Heart right ventricle (tissue), 16 donors: Measurements from ENCODE around the gene DHRS4L2. TPM values are rescaled to one million over a fixed set of nuclear protein-coding genes. Genes with fewer than 3 reads are reported as not detected.

Experiments used
- ATAC-seq, 8 donors: fragments of 200-7000 bp; cut with Tn5 transposase; one replicate each; pipeline ENCODE4 v1.9.1; 2020; ENCODE audit warnings: mild to moderate bottlenecking in 8 of 8, moderate library complexity in 8 of 8, moderate number of reproducible peaks in 1 of 8
- DNase-seq, 2 donors: peaks; one replicate each; pipeline ENCODE4 v3.0.0-alpha.2; 2020
- H3K27ac ChIP-seq, 10 donors: fragments of 200-600 bp; sonication (generic) in 2 of 10; one replicate each; pipeline versions ENCODE4 v1.5.0 to v1.8.0; 2020 to 2022; ENCODE audit warnings: mild to moderate bottlenecking in 3 of 10
- H3K27me3 ChIP-seq, 7 donors: fragments of 200-600 bp; one replicate each; pipeline ENCODE4 v1.8.0; 2021 to 2022; ENCODE audit warnings: mild to moderate bottlenecking in 2 of 7
- H3K36me3 ChIP-seq, 9 donors: fragments of 200-600 bp; sonication (generic) in 1 of 9; one replicate each; pipeline versions ENCODE4 v1.5.0 to v1.8.0; 2020 to 2022; ENCODE audit warnings: mild to moderate bottlenecking in 2 of 9
- H3K4me1 ChIP-seq, 9 donors: fragments of 200-600 bp; sonication (generic) in 1 of 9; one replicate each; pipeline versions ENCODE4 v1.5.0 to v1.8.0; 2020 to 2022; ENCODE audit warnings: mild to moderate bottlenecking in 4 of 9
- H3K4me3 ChIP-seq, 10 donors: fragments of 200-600 bp; sonication (generic) in 2 of 10; one replicate each; pipeline versions ENCODE4 v1.5.0 to v1.8.0; 2020 to 2022; ENCODE audit warnings: mild to moderate bottlenecking in 7 of 10, moderate library complexity in 2 of 10
- H3K9me3 ChIP-seq, 11 donors: fragments of 200-600 bp in 10 of 11; sonication (generic) in 2 of 11; one replicate each; pipeline versions ENCODE4 v1.5.0 to v1.8.0; 2013 to 2022; ENCODE audit warnings: mild to moderate bottlenecking in 2 of 11, control low read depth in 1 of 11, moderate library complexity in 1 of 11
- WGBS, 2 donors: extraction: QIAGEN DNeasy Blood & Tissue Kit; methylation state at CpG; one replicate each; pipeline ENCODE4 v1.1.7; 2013; ENCODE audit warnings: inconsistent platforms in 1 of 2; 5-methylcytosine and 5-hydroxymethylcytosine counted together
- intact Hi-C, 10 donors: fragments of 100-400 bp; cut with DNase I; formaldehyde crosslinking; loops; one replicate each; pipeline versions ENCODE4 v1.11.1 to v1.14.2; 2022
- polyA plus RNA-seq, 2 donors: library from polyadenylated mRNA; stranded (reverse); fragments of 200-250 nt; gene quantifications; one replicate each; pipeline ENCODE4 v1.2.3, GENCODE V29; 2013
- total RNA-seq, 10 donors: library from RNA; stranded (reverse); fragmentation: NEBNext Ultra II Directional in 3 of 10; extraction: Animal tissue kit (Norgen Biotek cat#: 25700) in 3 of 10; gene quantifications; one replicate each; pipeline versions ENCODE4 v1.2.1 to v1.2.4, GENCODE V29; 2021 to 2023
- TF ChIP-seq, protein P1 (sequence below), 9 donors: fragments of 200-600 bp; sonication (generic) in 2 of 9; IDR thresholded peaks; one replicate each; pipeline versions ENCODE4 v1.5.0 to v1.8.0; 2021 to 2022; ENCODE audit warnings: antibody characterized with exemption in 9 of 9, mild to moderate bottlenecking in 5 of 9, moderate library complexity in 1 of 9
- donor health status: Arrhythmogenic right ventricular cardiomyopathy.
- donor health status: ischemic (EF 13 %, LVEDD 7.1; RV severe dilation, severe dysfunction).
- donor health status: healthy with polysubstance abuse.
- donor health status: DM: no; HTN: yes; CAD: no.
- donor health status: DM: no; HTN: no; CAD: no.
- donor health status: ischemic (EF 25% LVEDD 6.9; RV normal size, moderate dysfunction).
- donor health status: ischemic (EF 25% LVEDD 5.7; RV mildly dilated, moderate dysfunction).
- donor health status: healthy.
- donor health status: DM: yes; HTN: yes; CAD: no.
- donor health status: Ischemic cardiomyopathy.
- donor health status: ischemic (EF 35%, LVEDD 5.7; RV mildly dilated, moderate dysfunction).
- donor health status: nonischemic (EF 11% LVEDD 7.7; RV severe dilation, severe dysfunction).
- donor health status: DM: yes; HTN: yes; CAD: no.
- donor health status: PGD.
- donor health status: ischemic (EF 29% LVEDD 5.4; RV normal size, mild dysfunction).
- donor health status: nonischemic (EF 23%, LVEDD 6.1; RV moderate dilation, normal function).

The DHRS4L2 gene
- total and polyA plus RNA-seq, 12 donors = 22.9 to 52.4 (median 30.7) TPM

GRCh38 chr14:24054324-24054641 is 65.6 kb downstream of the DHRS4L2 start:
- TF ChIP-seq, protein P1, sequence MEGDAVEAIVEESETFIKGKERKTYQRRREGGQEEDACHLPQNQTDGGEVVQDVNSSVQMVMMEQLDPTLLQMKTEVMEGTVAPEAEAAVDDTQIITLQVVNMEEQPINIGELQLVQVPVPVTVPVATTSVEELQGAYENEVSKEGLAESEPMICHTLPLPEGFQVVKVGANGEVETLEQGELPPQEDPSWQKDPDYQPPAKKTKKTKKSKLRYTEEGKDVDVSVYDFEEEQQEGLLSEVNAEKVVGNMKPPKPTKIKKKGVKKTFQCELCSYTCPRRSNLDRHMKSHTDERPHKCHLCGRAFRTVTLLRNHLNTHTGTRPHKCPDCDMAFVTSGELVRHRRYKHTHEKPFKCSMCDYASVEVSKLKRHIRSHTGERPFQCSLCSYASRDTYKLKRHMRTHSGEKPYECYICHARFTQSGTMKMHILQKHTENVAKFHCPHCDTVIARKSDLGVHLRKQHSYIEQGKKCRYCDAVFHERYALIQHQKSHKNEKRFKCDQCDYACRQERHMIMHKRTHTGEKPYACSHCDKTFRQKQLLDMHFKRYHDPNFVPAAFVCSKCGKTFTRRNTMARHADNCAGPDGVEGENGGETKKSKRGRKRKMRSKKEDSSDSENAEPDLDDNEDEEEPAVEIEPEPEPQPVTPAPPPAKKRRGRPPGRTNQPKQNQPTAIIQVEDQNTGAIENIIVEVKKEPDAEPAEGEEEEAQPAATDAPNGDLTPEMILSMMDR (IDR thresholded peaks at IDR 0.05) = no peak
- intact Hi-C loops = no loop called here
- H3K27me3 ChIP-seq = peaks cover 0 to 20% (median 0%) of the 10 kb centered on the region in 7 donors
- 84 to 91% methylated on average over 6 of the region's 6 CpGs for WGBS, 2 donors
- no peaks in the 10 kb centered on the region for H3K9me3 ChIP-seq
- peaks cover 5 to 21% (median 13%) of the 10 kb centered on the region in 9 donors for H3K4me1 ChIP-seq
- no peaks in the 10 kb centered on the region for H3K36me3 ChIP-seq
- no peak for ATAC-seq
- no peak overlapping the region for H3K27ac ChIP-seq
- no peak for DNase-seq
- H3K4me3 ChIP-seq = no peak overlapping the region

DNA sequence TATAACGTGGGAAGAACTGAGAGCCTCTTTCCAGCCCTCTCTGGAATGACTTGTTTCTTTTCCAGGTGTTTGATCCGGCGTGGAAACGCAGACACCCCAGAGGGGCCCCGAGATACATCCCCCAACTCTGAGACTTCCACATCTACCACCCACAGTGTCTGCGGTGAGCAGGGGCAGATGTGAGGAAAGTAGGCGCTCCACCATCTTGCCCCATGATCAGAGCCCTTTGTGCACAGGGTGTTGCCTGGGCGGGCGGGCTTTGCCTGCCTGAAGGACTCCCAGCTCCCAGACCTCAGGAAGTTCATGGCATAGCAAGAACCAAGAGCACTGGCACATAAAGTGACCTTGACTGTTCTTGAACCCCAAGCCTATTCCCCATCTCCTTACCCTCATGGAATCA is 65.9 kb downstream of the DHRS4L2 start:
- H3K9me3 ChIP-seq = no peaks in the 10 kb centered on the region
- no peaks in the 10 kb centered on the region for H3K36me3 ChIP-seq
- H3K27ac ChIP-seq = no peak overlapping the region
- TF ChIP-seq, protein P1 (IDR thresholded peaks at IDR 0.05) = no peak
- no peak for ATAC-seq
- no peak overlapping the region for H3K4me3 ChIP-seq
- DNase-seq = no peak
- WGBS, 2 donors = 89 to 94% methylated on average over 9 of the region's 9 CpGs
- intact Hi-C loops = loop anchor here in 5 of 10 donors (5.0 kb wide), 3 partner anchors 38 to 53 kb away; partner anchors contain the start of gene PCK2 (in 3 of the 5)
- peaks cover 5 to 21% (median 13%) of the 10 kb centered on the region in 9 donors for H3K4me1 ChIP-seq
- peaks cover 0 to 20% (median 0%) of the 10 kb centered on the region in 7 donors for H3K27me3 ChIP-seq

Other genes with a start within 250 kb of the DHRS4L2 start
- gene DHRS4, start 35.2 kb upstream of the DHRS4L2 start, total RNA-seq = 10 to 100 TPM; 24.9 to 37.5 (median 30.7) TPM
- gene DHRS4, start 35.2 kb upstream of the DHRS4L2 start, polyA plus RNA-seq = 10 to 100 TPM; 31.1 to 66.7 TPM
- gene CARMIL3, start 63.1 kb downstream of the DHRS4L2 start, total RNA-seq = under 1 TPM in 7 of 10 donors, not detected in 3; 0.06 to 0.31 (median 0.08) TPM
- gene CARMIL3, start 63.1 kb downstream of the DHRS4L2 start, polyA plus RNA-seq = under 1 TPM; 0.13 to 0.44 TPM
- under 1 TPM in 4 of 10 donors, not detected in 6; 0.12 to 0.64 (median 0.41) TPM for gene CPNE6, start 82.6 kb downstream of the DHRS4L2 start, total RNA-seq
- not detected for gene CPNE6, start 82.6 kb downstream of the DHRS4L2 start, polyA plus RNA-seq
- 1 to 10 TPM in 9 of 10 donors, under 1 TPM in 1; 0.75 to 6.8 (median 2.6) TPM for gene PCK2, start 105.4 kb downstream of the DHRS4L2 start, total RNA-seq
- 1 to 10 TPM; 2.5 to 7.3 TPM for gene PCK2, start 105.4 kb downstream of the DHRS4L2 start, polyA plus RNA-seq
- gene DCAF11, start 125.8 kb downstream of the DHRS4L2 start, total RNA-seq = 10 to 100 TPM; 62.2 to 99.7 (median 73.0) TPM
- gene DCAF11, start 125.8 kb downstream of the DHRS4L2 start, polyA plus RNA-seq = 10 to 100 TPM; 19.7 to 72.7 TPM
- gene NRL, start 126.0 kb downstream of the DHRS4L2 start, total RNA-seq = 1 to 10 TPM; 1.7 to 3.5 (median 2.2) TPM
- 1 to 10 TPM; 1.5 to 3.3 TPM for gene NRL, start 126.0 kb downstream of the DHRS4L2 start, polyA plus RNA-seq
- gene FITM1, start 141.7 kb downstream of the DHRS4L2 start, total RNA-seq = 100 to 1,000 TPM; 105 to 176 (median 131) TPM
- gene FITM1, start 141.7 kb downstream of the DHRS4L2 start, polyA plus RNA-seq = 100 to 1,000 TPM in 1 of 2 donors, 10 to 100 TPM in 1; 77.0 to 247 TPM
- 100 to 1,000 TPM in 5 of 10 donors, 10 to 100 TPM in 5; 84.3 to 341 (median 100.0) TPM for gene PSME1, start 147.3 kb downstream of the DHRS4L2 start, total RNA-seq
- gene PSME1, start 147.3 kb downstream of the DHRS4L2 start, polyA plus RNA-seq = 100 to 1,000 TPM; 138 to 149 TPM
- 10 to 100 TPM; 10.2 to 18.8 (median 13.3) TPM for gene EMC9, start 152.7 kb downstream of the DHRS4L2 start, total RNA-seq
- 10 to 100 TPM; 27.2 to 44.3 TPM for gene EMC9, start 152.7 kb downstream of the DHRS4L2 start, polyA plus RNA-seq
- 100 to 1,000 TPM in 3 of 10 donors, 10 to 100 TPM in 7; 62.6 to 347 (median 85.0) TPM for gene PSME2, start 157.7 kb downstream of the DHRS4L2 start, total RNA-seq
- gene PSME2, start 157.7 kb downstream of the DHRS4L2 start, polyA plus RNA-seq = 100 to 1,000 TPM; 124 to 290 TPM
- gene RNF31, start 158.6 kb downstream of the DHRS4L2 start, total RNA-seq = 10 to 100 TPM; 27.5 to 52.6 (median 34.8) TPM
- 10 to 100 TPM; 39.4 to 92.9 TPM for gene RNF31, start 158.6 kb downstream of the DHRS4L2 start, polyA plus RNA-seq
- gene IRF9, start 172.3 kb downstream of the DHRS4L2 start, total RNA-seq = 100 to 1,000 TPM in 1 of 10 donors, 10 to 100 TPM in 9; 17.7 to 147 (median 36.7) TPM
- 10 to 100 TPM; 28.2 to 64.1 TPM for gene IRF9, start 172.3 kb downstream of the DHRS4L2 start, polyA plus RNA-seq
- gene REC8, start 183.2 kb downstream of the DHRS4L2 start, total RNA-seq = 1 to 10 TPM; 2.5 to 7.0 (median 4.3) TPM
- gene REC8, start 183.2 kb downstream of the DHRS4L2 start, polyA plus RNA-seq = 10 to 100 TPM in 1 of 2 donors, 1 to 10 TPM in 1; 2.5 to 17.7 TPM
- 10 to 100 TPM; 10.1 to 22.5 (median 12.6) TPM for gene IPO4, start 199.9 kb downstream of the DHRS4L2 start, total RNA-seq
- 10 to 100 TPM in 1 of 2 donors, 1 to 10 TPM in 1; 4.4 to 23.8 TPM for gene IPO4, start 199.9 kb downstream of the DHRS4L2 start, polyA plus RNA-seq
- 10 to 100 TPM; 14.2 to 31.3 (median 18.7) TPM for gene TM9SF1, start 206.5 kb downstream of the DHRS4L2 start, total RNA-seq
- 10 to 100 TPM; 10.8 to 36.4 TPM for gene TM9SF1, start 206.5 kb downstream of the DHRS4L2 start, polyA plus RNA-seq
- under 1 TPM in 1 of 10 donors, not detected in 9; 0.28 TPM for gene TSSK4, start 216.8 kb downstream of the DHRS4L2 start, total RNA-seq
- gene TSSK4, start 216.8 kb downstream of the DHRS4L2 start, polyA plus RNA-seq = under 1 TPM in 1 of 2 donors, not detected in 1; 0.22 TPM
- gene CHMP4A, start 224.6 kb downstream of the DHRS4L2 start, total RNA-seq = 10 to 100 TPM; 23.4 to 35.3 (median 29.4) TPM
- gene CHMP4A, start 224.6 kb downstream of the DHRS4L2 start, polyA plus RNA-seq = 10 to 100 TPM; 34.3 to 80.8 TPM
- 10 to 100 TPM; 13.9 to 22.9 (median 18.9) TPM for gene MDP1, start 227.1 kb downstream of the DHRS4L2 start, total RNA-seq
- gene MDP1, start 227.1 kb downstream of the DHRS4L2 start, polyA plus RNA-seq = 10 to 100 TPM; 23.0 to 23.5 TPM
- 100 to 1,000 TPM; 178 to 228 (median 199) TPM for gene NEDD8, start 243.4 kb downstream of the DHRS4L2 start, total RNA-seq
- gene NEDD8, start 243.4 kb downstream of the DHRS4L2 start, polyA plus RNA-seq = 100 to 1,000 TPM; 154 to 325 TPM
- 10 to 100 TPM; 28.6 to 46.9 (median 33.5) TPM for gene GMPR2, start 244.0 kb downstream of the DHRS4L2 start, total RNA-seq
- 10 to 100 TPM; 26.4 to 27.3 TPM for gene GMPR2, start 244.0 kb downstream of the DHRS4L2 start, polyA plus RNA-seq